ELR (cell line): ENCODE measurements around the gene ZNF101.

Experiments
- DNase-seq: peaks from one replicate; pipeline ENCODE4 v3.0.0-alpha.2; 2015; ENCODE audit warnings: low read depth

ZNF101 gene

DNA sequence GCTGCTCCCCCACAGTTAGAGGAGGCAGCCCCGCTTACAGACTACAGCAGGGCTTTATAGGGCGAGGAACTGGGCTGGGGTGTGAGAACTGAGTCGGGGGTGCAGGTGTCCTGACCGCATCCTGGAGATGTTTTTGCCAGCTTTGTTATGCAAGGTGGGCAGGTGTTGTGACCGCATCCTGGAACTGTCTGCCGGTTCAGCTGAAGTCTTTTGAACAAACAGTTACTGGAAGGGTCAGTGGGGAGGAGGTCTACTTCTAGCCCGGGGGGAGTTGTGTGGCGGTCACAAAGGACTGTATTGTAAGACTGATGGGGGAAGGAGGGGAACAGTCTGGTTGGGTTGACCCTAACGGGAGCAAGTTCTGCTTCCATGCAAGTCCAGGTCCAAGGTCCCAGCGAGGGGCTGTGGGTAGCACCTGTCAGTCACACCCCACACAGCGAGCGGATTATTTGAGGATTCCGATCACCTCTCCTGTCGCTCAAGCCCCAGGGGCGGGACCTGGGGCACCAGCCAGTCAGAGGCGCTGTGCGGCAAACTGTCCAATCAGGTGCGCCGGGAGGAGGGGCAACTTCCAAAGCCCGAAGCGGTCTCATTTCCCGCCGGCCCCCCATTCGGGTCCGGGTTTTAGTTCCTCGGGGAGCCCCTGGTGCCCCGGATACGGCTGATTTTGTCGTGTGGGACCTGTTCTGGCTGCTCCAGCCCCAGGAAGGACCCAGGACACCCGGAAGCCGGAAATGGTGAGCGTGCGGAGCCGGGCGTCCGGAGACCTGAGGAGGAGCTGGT is at the start of gene ZNF101:
ZNF101 (plus strand) TSS at position 610 of the 783 bp plus-strand sequence; CDS start at position 735, 125 bp downstream.
- peak; percentile 95 for DNase-seq

DNA sequence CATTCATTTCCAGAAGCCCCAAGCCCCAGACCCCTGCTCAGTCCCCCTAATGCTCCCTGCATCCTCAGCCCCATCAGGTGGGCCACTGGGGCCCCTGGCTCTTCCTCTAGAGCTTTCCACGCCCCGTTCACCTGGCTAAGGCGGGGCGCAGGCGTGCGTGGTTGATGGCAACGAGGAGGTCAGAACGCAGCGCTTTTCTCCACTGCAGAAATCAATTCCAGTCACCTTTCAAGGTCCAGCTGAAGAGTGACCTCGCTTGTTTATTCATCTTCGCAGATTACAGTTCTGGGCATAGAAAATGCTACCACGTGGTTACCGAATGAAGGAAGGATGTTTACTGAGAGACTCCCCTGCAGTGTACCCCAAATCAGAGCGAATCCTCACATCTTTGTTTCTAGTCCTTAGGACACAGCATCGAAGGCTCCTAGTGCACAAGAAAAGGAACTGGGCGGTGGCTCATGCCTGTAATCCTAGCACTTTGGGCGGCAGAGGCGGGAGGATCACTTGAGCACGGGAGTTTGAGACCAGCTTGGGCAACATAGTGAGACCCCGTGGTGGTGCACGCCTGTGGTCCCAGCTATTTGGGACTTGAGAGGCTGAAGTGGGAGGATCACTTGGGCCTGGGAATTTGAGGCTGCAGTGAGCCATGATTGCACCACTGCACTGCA is 49.3 kb upstream of the ZNF101 start:
- no peak for DNase-seq

GRCh38 chr19:19619849-19620210 is 48.8 kb upstream of the ZNF101 start:
- no peak for DNase-seq

DNA sequence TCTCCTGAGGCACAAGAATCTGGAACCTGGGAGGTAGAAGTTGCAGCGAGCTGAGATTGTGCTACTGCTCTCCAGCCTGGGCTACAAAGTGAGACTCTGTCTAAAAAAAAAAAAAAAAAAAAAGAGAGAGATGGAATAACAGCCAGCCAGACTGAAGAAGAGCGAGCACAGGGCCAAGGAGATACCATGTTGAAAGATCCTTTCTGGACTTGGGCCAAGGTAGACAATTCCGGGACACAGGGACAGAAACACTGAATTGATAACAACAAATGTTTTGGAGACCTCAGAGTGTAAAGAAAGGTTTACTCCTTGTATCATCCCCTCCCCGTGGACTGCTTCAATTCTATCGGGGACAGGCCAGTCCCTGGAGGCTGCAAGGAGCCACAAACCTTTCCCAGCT is 45.3 kb upstream of the ZNF101 start:
- no peak for DNase-seq

DNA sequence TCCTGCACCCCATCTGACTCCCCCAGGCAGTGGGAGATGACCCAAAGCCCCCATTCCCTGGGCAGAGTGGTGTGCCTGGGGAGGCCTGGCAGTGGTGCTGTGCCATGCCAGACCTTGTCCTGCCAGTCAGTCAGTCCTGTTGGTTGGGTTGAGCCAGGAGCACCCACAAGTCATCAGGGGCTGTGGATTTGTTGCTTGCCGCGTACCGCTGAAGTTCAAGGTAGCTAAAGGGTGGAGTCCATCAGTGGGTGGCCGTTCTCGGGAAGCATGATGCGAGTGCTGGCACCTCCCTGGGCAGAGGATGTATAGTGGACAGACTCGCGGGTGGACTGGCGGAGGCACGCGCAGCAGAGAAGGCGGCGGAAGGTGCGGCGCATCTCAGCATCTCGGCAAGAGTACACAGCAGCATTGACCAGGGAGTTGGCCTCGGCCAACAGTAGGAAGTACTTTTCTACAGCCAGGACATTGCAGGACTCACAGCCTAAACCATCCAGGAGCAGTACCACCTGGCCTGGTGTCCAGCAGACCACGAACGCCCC is 44.5 kb upstream of the ZNF101 start:
- DNase-seq = no peak

- DNase-seq = no peak
Measured at GRCh38 chr19:19626516-19627472, 41.8 kb upstream of the ZNF101 start.

GRCh38 chr19:19627621-19628500 is 40.8 kb upstream of the ZNF101 start, which contains the start of gene LPAR2:
Gene LPAR2, minus strand, starts transcription at chr19:19628220. Its CDS starts 945 bp downstream, at chr19:19627275.
- DNase-seq = no peak

GRCh38 chr19:19628501-19629134 is 40.0 kb upstream of the ZNF101 start:
- peak; percentile 72 for DNase-seq

DNA sequence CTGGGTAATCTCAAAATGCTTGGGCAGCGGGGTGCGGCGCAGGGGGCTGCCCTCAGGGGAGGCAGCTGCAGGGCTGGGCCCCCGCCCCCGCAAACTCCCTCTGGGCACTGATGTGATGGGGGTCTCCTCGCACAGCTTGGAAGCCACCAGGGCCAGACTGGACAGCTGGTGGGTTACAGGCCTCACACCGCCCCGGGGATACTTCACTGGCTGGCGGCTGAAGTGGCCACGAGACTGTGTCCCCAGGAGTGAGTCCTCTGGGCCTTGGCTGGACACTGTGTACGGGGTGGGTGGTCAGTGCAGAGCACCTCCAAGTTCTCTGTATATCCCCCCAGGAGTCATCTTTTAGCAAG is 38.6 kb upstream of the ZNF101 start:
- DNase-seq = no peak

GRCh38 chr19:19630426-19630825 is 38.2 kb upstream of the ZNF101 start:
- DNase-seq = no peak

GRCh38 chr19:19631346-19631745 is 37.3 kb upstream of the ZNF101 start:
- DNase-seq = no peak

DNA sequence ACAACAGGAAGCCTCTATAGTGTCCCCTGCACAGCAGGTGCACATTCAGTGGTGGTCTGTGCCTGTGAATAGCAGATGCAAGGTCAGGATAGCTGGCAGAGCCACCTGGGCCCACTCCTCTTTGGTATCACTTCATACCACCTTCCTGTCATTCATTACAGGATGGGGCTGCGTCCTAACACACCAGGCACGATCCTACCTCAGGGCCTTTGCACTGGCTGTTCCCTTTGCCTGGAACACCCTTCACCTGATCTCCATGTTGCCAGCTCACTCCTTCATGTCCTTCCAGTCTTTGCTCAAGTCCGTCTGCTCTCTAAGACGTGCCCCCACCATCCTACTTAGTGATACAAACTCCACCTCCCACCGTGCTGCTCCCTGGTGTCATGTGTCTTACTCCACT is 36.0 kb upstream of the ZNF101 start:
- no peak for DNase-seq

GRCh38 chr19:19633711-19634515 is 34.7 kb upstream of the ZNF101 start:
- no peak for DNase-seq

- no peak for DNase-seq
Measured at GRCh38 chr19:19634516-19635312, 33.9 kb upstream of the ZNF101 start.

GRCh38 chr19:19635313-19635702 is 33.3 kb upstream of the ZNF101 start:
- no peak for DNase-seq

GRCh38 chr19:19636573-19637185 is 32.0 kb upstream of the ZNF101 start:
- DNase-seq = no peak

DNA sequence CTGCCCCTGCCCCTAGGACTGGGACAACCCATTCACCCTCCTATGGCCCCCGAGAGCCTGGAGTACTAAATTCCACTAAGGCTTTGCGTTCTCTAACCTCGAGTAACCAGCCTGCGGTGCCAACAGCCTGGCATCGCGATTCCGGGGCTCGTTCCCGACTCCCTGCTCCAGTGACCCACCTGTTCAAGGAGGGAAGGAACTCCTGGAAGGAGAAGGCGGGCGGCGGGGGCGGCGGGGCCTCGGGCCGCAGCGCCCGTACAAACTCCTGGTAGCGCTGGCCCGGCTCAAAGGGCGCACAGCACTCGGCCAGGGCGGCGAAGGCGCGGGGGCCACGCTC is 31.5 kb upstream of the ZNF101 start:
- no peak for DNase-seq

- no peak for DNase-seq
Measured at GRCh38 chr19:19637523-19638251, 31.0 kb upstream of the ZNF101 start.
